GM10248 (cell line): ENCODE measurements around the gene MCM3AP.

Experiments
- CTCF ChIA-PET: fragments of 300-600 bp; sonication (Branson Sonifier 250); formaldehyde crosslinking; extraction: SDS; loops from one replicate; lab custom pipeline; 2021; ENCODE audit warnings: antibody characterized with exemption; lab: Yijun Ruan, JAX
- POLR2A ChIA-PET: fragments of 350-650 bp; sonication (Branson Sonifier 250); formaldehyde crosslinking; extraction: SDS; loops from one replicate; lab custom pipeline; 2020; ENCODE audit warnings: antibody characterized with exemption; lab: Yijun Ruan, JAX
- DNase-seq: peaks from one replicate; pipeline ENCODE4 v3.0.0; 2012; ENCODE audit errors: extremely low spot score
- CTCF ChIP-seq: IDR thresholded peaks from 2 replicates; pipeline ENCODE4 v1.5.1; 2012; ENCODE audit warnings: mild to moderate bottlenecking, low read depth; ENCODE audit errors: extremely low read depth, missing control alignments, control extremely low read depth

Gene MCM3AP

GRCh38 chr21:46325073-46325912, 39.9 kb upstream of the MCM3AP start:
- POLR2A ChIA-PET = no interaction called here
- peak; percentile 26 for TF ChIP-seq CTCF
- CTCF ChIA-PET = interaction anchor here (0.9 to 2.6 kb wide), 8 partner anchors 9 to 182 kb away, joined by 3 to 7 read pairs (median 3); no protein-coding TSS in a partner anchor
- peak; percentile 60 for DNase-seq

DNA sequence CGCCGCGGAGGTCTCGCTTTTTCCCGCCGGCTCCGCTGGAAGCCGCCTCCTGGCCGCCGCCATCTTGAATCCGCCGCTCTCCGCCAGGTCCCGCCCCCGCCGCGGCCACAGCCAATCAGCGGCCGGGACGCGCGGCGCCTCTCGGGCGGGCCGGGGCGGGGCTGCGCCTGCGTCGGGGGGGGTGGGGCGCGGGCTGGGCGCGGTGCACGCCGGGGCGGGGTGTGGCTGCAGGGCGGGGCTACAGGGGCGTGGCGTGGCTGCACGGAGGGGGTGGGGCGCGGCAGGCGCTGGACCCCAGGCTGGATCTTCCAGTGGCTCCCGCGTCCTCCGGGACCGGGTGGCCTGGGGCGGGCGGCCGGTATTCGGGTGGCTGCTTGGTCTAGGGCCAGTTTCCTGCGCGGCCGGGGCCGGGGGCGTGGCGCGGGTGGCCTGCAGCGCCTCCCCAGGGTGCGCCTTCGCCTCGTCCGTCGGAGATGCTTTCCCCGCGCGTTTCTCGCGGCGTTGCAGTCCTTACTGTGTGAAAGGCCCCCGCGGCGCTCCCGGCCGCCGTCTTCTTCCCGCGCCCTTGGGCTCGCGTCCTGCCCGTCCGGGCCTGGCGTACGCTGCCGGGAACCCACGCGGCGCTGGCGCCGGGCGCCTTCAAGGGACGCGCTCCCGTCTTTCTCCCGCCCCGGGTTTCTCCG, 39.1 kb upstream of the MCM3AP start:
- DNase-seq = peak; percentile 95
- TF ChIP-seq CTCF = peak; percentile 10
- POLR2A ChIA-PET = no interaction called here
- CTCF ChIA-PET = interaction anchor here (1.4 to 2.6 kb wide), 2 partner anchors 12 to 181 kb away, joined by 5 to 7 read pairs; no protein-coding TSS in a partner anchor

- CTCF ChIA-PET = interaction anchor here (1.4 kb wide), 1 partner anchor 40 kb away, joined by 3 read pairs; no protein-coding TSS in a partner anchor
- no peak for TF ChIP-seq CTCF
- POLR2A ChIA-PET = no interaction called here
- DNase-seq = peak; percentile 98
Observed at GRCh38 chr21:46323710-46324389, 38.4 kb upstream of the MCM3AP start, which contains the start of the genes C21orf58 and PCNT. Gene C21orf58, minus strand, starts transcription at chr21:46323870. Its CDS starts 1,132 bp downstream, at chr21:46322738. Gene PCNT, plus strand, starts transcription at chr21:46324156. Its CDS starts 73 bp downstream, at chr21:46324229.

DNA sequence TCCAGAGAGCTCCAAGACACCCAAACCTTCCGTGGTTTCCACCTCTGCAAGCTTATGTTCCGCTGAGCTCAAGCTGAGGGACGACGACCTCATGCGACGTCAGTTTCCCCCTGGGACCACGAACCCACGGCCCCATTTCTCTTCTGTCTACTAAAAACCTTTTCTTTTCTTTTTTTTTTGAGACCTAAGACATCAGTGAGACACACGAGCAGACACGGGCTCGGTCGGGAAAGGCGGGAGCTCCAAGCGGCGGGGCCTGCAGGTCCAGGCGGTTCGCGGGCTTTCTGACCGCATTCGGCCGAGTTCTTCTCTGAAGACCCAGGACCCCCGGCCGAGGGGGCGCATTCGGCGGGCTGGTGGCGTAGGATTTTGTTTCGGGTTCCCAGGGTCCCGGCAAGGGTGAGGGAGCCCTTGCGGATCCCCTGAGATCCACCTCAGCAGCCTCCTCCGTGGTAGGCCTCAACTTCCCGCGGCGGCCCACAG, 37.9 kb upstream of the MCM3AP start:
- peak; percentile 26 for DNase-seq
- ChIA-PET POLR2A (interaction anchor here (0.6 kb wide), 1 partner anchor 10 kb away, joined by 3 read pairs; no protein-coding TSS in a partner anchor), CTCF (interaction anchor here (1.3 to 1.4 kb wide), 2 partner anchors 23 to 40 kb away, joined by 3 read pairs; no protein-coding TSS in a partner anchor)
- TF ChIP-seq CTCF = no peak

GRCh38 chr21:46322351-46323226, 37.2 kb upstream of the MCM3AP start:
- CTCF ChIA-PET = interaction anchor here (1.3 to 1.4 kb wide), 2 partner anchors 22 to 41 kb away, joined by 3 read pairs; no protein-coding TSS in a partner anchor

More at GRCh38 chr21:46322351-46323226, 37.2 kb upstream of the MCM3AP start:
- no peak for DNase-seq
- TF ChIP-seq CTCF = no peak
- POLR2A ChIA-PET = interaction anchor here (0.6 kb wide), 2 partner anchors 9 to 58 kb away, joined by 3 to 4 read pairs; no protein-coding TSS in a partner anchor
